Panc1 (cell line): ENCODE measurements around the gene RPS2.

ENCODE experiments used
- REST ChIP-seq, 2 experiments: IDR thresholded peaks; 2 replicates each; pipeline ENCODE4 v1.6.1; 2011 to 2012; ENCODE audit warnings: low read depth in 2 of 2, control low read depth in 1 of 2, low read length in 1 of 2, mild to moderate bottlenecking in 1 of 2, moderate library complexity in 1 of 2; ENCODE audit not compliant: insufficient read depth in 1 of 2
- SIN3A ChIP-seq: IDR thresholded peaks from 2 replicates; pipeline ENCODE4 v1.6.1; 2012; ENCODE audit warnings: low read depth, mild to moderate bottlenecking, low read length, moderate library complexity, borderline replicate concordance; ENCODE audit not compliant: insufficient read depth
- TF ChIP-seq, protein P1 (sequence below): fragments of 450-650 bp; IDR thresholded peaks from 2 replicates; pipeline ENCODE4 v1.5.1; 2017; ENCODE audit warnings: mild to moderate bottlenecking

GRCh38 chr16:1947369-1947670 lies 17.3 kb downstream of the RPS2 start:
- TF ChIP-seq, protein P1, sequence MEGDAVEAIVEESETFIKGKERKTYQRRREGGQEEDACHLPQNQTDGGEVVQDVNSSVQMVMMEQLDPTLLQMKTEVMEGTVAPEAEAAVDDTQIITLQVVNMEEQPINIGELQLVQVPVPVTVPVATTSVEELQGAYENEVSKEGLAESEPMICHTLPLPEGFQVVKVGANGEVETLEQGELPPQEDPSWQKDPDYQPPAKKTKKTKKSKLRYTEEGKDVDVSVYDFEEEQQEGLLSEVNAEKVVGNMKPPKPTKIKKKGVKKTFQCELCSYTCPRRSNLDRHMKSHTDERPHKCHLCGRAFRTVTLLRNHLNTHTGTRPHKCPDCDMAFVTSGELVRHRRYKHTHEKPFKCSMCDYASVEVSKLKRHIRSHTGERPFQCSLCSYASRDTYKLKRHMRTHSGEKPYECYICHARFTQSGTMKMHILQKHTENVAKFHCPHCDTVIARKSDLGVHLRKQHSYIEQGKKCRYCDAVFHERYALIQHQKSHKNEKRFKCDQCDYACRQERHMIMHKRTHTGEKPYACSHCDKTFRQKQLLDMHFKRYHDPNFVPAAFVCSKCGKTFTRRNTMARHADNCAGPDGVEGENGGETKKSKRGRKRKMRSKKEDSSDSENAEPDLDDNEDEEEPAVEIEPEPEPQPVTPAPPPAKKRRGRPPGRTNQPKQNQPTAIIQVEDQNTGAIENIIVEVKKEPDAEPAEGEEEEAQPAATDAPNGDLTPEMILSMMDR, result no peak
- TF ChIP-seq SIN3A (no peak), REST (IDR thresholded peaks at IDR 0.05; ENCODE audit: insufficient read depth in 1 of 2, low read depth in 2 of 2, low read length in 1 of 2) (no peak)
